ENCODE results near the gene TRAF2.
A peak's percentile ranks its signal among the peaks of the same experiment; 100 is the strongest.
"Not testable (repeated sequence)": the region's sequence is repeated elsewhere in the genome, so short reads cannot be mapped to it uniquely, and the experiment has no call there.

Gene TRAF2, protein sequence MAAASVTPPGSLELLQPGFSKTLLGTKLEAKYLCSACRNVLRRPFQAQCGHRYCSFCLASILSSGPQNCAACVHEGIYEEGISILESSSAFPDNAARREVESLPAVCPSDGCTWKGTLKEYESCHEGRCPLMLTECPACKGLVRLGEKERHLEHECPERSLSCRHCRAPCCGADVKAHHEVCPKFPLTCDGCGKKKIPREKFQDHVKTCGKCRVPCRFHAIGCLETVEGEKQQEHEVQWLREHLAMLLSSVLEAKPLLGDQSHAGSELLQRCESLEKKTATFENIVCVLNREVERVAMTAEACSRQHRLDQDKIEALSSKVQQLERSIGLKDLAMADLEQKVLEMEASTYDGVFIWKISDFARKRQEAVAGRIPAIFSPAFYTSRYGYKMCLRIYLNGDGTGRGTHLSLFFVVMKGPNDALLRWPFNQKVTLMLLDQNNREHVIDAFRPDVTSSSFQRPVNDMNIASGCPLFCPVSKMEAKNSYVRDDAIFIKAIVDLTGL

DNA sequence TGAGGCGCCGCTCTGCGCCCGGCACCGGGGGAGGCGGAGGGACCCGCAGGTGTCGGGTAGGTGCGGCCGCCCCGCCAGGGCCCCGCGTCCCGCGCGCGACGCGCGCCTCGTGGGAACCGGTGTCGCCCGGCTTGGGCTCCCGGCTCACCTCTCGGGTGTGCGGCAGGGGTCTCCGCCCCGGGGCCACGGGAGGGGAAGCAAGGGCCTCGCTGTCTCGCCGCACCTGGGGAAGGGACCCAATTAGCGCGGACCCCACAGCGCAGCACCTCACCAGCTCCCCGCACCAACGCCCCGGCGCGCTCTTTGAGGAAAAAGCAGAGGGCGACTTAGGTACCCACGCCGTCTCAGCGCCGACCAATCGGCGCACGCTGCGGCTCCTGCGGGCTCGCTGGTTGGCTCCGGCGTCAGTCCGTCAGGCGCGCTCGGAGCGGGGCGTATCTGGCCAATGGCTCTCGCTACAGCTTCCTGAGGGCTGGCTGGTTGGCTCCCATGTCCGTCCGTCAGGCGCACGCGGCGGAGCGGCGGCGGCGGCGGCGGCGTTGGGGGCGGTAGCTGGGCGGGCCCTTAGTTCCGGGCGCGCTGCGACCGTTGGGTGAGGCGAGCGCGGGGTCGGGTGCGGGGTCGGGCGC, at the start of gene TRAF2:
TRAF2 (plus strand) TSS at position 567 of the 629 bp plus-strand sequence. CDS start 12,225 bp downstream, outside the sequence.
- DNase-seq (ENCODE audit: low spot score), result peak; percentile 100

DNA sequence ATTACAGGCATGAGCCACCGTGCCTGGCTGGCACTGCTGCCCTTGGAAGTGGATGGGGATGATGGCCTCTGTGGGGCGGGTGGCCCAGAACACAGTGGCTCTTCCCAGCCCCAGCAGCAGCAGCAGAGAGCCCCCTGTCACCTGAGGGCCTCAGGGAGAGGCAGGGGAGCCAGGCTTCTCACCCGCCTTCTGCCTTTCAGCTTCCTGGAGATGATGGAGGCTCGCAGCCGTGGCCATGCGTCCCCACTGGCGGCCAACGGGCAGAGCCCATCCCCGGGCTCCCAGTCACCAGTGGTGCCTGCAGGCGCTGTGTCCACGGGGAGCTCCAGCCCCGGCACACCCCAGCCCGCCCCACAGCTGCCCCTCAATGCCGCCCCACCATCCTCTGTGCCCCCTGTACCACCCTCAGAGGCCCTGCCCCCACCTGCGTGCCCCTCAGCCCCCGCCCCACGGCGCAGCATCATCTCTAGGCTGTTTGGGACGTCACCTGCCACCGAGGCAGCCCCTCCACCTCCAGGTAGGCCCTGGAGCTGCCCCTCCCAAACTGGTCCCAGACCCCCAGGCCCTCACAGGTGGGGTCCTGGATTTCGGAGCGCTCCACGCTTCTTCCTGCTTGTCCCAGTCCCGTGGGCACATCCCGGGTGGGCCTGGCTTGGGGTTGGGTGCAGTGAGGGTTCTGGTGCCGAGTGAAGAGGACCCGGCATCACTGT, 49.0 kb upstream of the TRAF2 start:
- no peak for DNase-seq (ENCODE audit: low spot score)

DNA sequence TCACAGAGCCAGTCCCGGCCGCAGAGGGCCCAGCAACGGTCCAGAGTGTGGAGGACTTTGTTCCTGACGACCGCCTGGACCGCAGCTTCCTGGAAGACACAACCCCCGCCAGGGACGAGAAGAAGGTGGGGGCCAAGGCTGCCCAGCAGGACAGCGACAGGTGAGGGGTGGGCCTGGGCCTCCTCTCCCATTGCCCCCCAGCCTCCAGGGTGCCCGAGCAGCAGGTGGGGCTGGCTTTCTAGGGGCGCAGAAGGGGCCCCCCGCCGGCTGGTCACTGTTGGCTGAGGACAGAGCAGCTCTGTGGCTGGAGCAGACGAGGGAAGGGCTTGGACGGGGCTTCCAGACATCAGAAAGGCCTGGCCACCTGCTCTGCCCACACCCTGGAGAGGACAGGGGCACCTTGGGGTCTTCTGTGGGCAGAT, 48.4 kb upstream of the TRAF2 start:
- not testable (repeated sequence) for DNase-seq (ENCODE audit: low spot score)

DNA sequence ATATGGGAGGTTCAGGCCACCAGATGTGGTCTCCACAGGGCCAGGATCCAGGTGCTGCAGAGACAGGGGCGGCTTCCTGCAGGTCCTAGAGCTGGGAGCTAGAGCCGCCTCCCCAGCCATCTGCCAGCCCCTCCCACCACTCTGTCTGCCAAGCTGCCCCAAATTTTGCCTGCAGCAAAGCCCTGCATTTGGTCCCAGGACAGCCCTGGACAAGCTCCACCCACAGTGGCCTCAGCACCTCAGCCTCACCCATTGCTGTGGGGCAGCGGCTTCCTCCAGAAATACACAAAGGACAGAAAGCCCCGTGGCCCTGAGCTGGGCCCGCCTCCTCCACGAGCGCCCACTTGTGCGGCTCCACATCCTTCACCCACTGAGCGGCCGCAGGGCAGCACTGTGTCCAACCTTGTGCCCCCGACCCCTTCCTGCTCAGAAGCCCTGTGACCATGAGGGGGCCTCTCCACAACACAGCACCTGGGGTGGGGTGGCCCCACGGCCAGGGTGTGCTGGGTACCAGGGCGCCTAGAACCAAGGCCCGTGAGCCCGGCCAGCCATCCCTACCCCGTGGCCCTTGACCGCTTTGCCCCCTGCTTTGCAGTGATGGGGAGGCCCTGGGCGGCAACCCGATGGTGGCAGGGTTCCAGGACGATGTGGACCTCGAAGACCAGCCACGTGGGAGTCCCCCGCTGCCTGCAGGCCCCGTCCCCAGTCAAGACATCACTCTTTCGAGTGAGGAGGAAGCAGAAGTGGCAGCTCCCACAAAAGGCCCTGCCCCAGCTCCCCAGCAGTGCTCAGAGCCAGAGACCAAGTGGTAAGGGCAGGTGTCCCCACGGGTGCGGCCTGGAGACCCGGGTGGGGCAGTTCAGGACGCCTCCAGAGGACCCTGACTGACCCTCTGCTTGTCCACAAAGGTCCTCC, 47.7 kb upstream of the TRAF2 start:
- no peak for DNase-seq (ENCODE audit: low spot score)

DNA sequence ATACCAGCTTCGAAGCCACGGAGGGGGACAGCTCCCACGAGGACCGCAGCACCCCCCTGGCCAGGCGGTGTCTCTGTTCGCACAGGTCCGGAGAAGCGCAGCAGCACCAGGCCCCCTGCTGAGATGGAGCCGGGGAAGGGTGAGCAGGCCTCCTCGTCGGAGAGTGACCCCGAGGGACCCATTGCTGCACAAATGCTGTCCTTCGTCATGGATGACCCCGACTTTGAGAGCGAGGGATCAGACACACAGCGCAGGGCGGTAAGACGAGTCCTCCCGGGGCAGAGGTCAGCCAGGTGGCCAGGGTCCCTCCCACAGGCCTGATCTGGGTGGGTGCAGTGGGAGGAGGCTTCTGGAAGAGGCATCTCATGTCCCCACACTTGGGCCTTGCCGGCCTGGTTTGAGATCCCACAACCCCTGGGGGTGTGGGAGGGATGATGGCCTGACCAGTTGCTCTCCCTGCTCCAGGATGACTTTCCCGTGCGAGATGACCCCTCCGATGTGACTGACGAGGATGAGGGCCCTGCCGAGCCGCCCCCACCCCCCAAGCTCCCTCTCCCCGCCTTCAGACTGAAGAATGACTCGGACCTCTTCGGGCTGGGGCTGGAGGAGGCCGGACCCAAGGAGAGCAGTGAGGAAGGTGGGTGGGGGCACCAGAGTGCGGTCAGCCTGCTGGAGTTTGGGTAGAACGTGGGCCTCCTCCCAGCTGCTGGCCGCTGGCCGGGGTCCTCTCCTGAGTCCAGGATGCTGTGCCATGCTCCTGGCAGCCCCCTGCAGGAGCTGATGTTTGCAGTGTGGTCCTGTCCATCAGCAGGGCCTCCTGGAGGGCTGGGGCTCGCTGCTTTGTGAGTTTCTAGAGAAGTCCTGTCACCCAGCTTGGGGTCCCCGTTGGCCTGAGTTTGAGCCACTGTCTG, 46.8 kb upstream of the TRAF2 start:
- no peak for DNase-seq (ENCODE audit: low spot score)

DNA sequence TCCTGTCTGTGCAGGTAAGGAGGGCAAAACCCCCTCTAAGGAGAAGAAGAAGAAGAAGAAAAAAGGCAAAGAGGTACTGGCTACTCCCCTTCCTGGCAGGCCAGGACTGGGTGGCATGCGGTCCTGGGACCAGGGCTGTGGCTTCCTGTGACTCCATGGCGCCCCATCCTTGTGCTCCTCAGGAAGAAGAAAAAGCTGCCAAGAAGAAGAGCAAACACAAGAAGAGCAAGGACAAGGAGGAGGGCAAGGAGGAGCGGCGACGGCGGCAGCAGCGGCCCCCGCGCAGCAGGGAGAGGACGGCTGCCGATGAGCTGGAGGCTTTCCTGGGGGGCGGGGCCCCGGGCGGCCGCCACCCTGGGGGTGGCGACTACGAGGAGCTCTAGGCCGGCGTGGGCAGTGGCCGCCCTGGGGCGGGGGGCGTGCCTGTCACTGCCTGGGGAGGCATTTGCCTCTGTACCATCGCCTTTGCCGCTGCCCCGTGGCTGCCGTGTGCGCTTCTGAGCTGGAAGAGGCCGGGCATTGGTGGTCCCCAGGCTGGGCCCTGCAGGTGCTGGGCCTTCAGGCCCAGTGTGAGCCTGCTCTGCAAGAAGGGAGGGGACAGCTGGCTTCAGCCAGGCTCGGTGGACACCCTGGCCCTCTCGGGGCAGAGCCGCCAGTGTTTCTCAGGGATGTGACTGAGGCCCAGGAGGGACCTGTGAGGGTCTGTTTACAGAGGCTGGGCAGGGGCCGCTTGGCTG, 46.0 kb upstream of the TRAF2 start:
- DNase-seq (ENCODE audit: low spot score), result no peak

DNA sequence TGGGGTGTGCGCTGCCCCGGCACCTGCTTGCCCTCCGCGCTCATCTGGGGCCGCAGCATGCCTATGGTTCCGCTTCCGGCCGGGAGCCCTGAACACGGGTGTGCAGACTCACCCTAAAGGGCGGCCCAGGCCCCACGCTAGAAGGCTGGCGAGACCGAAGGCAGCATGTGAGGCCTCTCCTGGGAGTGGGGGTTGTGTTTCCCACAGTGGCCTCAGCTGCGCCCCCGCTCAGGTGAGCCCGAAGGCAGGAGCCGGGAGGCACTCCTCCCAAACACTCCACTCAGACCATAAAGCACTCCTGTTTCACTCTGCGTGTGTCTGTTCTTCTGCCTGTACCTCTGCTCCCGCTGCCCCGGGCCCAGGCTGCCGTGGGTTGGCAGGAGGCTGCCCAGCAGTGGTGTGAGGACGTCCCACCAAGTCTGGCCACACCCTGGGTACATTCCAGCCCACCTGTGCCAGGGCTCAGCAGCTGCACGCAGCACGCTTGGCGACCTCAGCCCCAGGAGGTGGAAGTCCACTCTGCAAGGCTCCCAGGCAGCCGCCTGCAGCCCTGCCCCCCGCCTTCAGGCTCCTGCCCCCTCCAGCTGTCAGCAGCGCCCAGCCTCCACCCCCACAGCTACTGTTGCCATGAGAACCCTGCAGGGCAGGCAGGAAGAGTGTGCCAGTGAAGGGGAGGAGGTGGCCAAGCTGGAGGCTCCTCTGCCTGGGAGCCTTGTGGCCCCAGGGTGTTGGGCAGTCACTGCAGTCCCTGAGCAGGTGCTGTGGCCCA, 45.3 kb upstream of the TRAF2 start:
- peak; percentile 75 for DNase-seq (ENCODE audit: low spot score)

DNA sequence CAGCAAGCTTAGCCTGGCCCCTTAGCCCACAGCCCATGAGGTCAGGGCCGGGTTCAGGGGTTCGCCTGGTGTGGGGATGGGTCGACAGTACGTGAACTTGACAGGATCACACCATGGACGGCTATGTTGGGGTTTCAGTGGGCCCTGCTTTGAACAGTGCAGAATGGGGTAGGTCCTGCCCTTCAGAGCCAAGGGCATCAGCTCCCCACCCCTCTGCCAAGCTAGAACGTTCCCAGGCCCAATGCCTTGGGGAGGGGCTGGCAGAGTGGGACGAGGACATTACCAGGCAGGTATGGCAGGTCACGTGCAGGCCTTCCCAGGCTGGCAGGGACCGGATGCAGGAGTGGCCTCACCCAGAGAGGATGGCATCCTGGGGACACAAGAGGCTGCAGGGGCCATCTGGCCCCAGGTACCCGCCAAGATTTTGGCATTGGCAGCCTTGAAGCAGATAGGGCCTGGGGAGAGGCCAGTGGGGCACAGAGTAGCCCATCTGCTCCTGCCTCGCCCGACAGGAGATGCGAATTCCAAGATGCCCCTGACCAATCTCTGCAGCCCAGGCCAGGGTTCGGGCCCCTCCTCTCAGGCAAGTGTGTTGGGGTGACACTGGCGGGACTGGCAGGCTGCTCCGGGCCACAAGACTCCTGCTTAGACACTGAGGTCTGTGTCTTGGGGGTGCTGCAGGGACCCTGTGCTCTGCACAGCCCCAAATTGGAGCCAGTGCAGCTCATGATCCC, 44.5 kb upstream of the TRAF2 start:
- not testable (repeated sequence) for DNase-seq (ENCODE audit: low spot score)

DNA sequence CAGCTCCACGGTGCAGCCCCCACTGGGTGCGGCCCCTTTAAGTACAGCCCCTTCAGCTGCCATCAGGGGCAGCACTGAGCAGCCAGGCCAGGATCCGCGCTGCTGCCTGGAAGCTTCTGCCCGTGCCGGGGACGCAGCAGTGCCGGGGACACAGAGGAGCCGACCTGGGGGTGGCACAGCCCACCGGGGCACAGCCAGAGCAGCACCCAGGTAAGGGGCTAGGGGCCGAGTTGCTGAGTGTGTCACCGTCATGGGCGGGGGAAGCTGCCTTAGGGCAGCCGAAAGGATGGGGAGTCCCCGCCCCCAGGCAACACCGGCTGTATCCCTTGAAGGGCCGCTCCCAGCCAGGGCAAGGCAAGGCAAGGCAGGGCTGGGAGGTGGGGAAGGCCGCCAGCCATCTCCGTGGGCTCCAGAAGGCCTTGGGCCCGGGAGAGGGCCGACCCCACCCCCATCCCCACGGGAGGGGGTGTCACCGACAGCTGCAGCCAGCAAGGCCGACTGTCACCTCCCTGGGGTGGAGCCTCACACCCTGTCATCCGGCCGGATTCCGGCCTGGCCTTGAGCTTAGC, 43.9 kb upstream of the TRAF2 start, which contains the start of gene AJM1:
AJM1 (plus strand) TSS at position 99 of the 569 bp plus-strand sequence. CDS start 1,937 bp downstream, outside the sequence.
- peak; percentile 84 for DNase-seq (ENCODE audit: low spot score)

DNA sequence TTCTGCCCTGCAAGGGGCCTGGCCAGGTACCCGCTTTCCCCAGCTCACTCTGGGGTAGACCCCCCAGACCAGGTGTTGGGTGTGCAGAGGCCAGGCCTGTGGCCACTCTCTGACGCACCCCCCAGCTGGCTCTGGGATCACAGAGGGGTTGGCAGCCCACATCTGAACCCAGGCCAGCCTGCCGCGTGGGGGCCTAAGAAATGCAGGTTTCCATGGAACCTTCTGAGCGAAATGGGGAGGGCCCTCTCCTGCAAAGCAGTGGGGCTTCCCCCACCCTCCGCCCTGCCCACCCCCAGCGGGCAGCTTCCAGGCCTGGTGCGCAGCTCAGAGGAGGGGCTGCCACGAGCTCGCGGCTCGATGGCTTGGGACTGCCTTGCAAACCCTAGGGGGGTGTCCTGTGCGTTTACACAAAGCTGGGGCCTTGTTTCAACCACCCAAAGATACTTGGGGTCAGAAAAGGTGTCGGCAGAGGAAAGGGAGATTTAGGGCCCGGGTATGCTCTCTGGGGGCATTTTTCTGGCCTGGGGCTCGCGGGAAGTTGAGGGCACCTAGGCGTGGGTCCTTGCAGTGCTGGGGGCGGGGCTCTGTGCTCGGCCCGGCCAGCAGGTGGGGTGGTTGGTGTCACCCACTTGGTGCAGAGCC, 43.0 kb upstream of the TRAF2 start:
- DNase-seq (ENCODE audit: low spot score), result not testable (repeated sequence)

DNA sequence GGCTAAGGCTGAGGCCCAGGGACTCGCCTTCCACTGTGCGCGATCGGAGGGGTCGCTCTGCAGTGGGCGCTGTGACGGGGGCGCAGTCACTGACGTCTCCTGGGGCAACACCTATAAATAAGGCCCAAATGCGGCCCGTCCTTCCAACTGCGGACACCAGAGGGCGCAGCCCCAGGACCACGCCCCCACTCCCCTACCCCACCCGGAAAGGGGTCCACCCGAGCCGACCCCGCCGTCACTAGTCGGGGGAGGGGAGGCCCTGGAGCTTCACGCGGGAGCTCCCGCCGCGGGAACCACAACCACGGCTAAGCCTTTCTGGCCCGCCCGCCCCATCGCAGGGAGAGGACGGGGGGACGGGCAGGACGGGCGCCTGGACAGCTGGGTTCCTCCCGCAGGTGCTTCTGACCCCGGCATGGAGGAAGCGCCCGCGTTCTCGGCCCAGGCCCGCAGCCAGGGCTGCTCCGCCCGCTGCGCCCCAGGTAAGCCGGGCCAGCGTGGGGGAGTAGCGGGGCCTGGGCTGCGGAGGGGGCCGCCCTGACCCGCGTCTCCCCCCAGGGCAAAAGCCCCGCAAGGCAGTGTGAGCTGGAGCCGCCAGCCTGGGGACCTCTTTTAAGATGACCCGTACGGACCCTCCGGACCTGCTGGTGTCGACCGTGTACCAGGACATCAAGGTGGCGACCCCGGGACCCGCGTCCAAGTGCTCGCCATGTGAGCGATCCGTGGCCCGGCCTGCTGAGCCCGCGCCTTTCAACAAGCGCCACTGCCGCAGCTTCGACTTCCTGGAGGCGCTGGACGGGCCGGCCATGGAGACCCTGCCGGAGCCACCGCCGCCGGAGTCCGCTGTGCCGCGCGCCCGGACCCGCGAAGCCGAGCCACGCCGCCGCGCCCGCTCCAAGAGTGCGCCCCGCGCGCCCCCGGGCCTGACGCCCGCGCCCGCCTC, 42.2 kb upstream of the TRAF2 start:
- DNase-seq (ENCODE audit: low spot score), result not testable (repeated sequence)

DNA sequence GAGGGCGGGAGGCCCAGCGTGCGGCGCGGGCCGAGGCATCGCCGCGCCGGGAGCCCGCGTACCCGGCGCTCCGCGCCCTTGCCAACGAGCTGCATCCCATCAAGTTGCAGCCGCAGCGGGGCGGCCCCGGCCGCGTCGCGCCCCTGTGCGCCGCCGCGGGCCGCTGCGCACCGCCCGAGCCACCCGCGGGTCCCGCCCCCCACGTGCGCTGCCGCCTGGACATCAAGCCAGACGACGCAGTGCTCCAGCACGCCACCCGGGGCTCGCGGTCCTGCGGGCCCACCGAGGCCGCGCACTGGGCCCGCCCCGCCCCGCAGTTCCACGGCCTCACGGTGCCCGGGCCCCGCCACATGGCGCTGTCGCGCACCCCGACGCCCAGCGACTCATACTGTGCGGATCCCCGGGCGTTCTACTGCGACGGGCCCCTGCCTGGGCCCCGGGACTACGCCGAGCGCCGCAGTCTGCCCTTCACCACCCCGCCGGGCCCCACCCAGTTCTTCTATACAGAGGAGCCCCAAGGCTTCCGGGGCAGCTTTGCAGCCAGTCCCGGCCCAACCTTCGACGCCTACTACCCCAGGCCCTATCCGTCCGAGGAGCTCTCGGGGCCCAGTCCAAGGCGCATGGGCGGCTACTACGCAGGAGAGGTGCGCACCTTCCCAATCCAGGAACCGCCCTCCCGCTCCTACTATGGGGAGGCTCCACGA, 41.4 kb upstream of the TRAF2 start:
- no peak for DNase-seq (ENCODE audit: low spot score)

DNA sequence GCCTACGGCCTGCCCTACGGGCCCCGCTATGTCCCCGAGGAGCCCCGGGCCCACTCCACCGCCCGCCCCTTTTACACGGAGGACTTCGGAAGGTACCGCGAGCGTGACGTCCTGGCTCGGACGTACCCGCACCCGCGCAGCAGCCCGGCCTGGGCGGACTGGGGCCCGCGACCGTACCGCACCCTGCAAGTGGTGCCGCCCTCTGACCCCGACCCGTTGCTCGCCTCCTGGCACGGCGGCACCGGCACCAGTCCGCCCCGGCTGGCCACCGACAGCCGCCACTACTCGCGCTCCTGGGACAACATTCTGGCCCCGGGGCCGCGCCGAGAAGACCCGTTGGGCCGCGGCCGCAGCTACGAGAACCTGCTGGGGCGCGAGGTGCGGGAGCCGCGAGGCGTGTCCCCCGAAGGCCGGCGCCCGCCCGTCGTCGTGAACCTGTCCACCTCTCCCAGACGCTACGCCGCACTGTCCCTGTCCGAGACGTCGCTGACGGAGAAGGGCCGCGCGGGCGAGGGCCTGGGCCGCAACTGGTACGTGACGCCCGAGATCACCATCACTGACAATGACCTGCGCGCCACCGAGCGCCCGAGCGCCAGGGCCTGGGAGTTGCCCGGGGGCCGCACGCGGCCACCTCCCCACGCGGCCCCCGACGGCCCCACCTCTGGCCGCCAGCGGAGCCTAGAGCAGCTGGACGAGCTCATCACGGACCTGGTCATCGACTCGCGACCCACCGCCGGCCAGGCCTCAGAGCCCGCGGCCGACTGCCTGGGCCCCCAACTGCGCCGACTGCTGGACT, 40.7 kb upstream of the TRAF2 start:
- no peak for DNase-seq (ENCODE audit: low spot score)

DNA sequence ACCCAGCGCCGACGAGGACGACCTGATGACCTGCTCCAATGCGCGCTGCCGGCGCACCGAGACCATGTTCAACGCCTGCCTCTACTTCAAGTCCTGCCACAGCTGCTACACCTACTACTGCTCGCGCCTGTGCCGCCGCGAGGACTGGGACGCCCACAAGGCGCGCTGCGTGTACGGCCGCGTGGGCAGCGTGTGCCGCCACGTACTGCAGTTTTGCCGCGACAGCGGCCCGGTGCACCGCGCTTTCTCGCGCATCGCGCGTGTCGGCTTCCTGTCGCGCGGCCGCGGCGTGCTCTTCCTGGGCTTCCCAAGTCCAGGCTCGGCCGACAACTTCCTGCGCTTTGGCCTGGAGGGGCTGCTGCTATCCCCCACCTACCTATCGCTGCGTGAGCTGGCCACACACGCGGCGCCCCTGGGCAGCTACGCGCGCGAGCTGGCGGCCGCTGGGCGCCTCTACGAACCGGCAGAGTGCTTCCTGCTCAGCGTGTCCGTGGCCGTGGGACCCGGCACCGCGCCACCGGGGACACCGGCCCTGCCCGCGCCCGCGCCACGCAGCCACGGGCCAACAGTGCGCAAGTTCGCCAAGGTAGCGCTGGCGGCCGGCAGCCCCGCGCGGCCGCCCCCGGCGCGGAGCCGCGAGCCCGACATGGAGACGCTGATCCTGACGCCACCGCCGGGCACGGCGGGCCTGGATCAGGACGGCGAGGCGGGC, 39.8 kb upstream of the TRAF2 start:
- DNase-seq (ENCODE audit: low spot score), result no peak
